Suprapubic skin (tissue), 4 donors: ENCODE results near the gene AATF. TPM values are rescaled to one million over a fixed set of nuclear protein-coding genes. Genes with fewer than 3 reads are reported as not detected.

Source experiments
- DNase-seq, 2 donors: peaks; one replicate each; pipeline ENCODE4 v3.0.0-alpha.2; 2019; ENCODE audit warnings: low spot score in 2 of 2
- H3K27ac ChIP-seq: fragments of 200-600 bp; sonication (generic); one replicate; pipeline ENCODE4 v1.5.1; 2019
- H3K27me3 ChIP-seq: fragments of 200-600 bp; sonication (generic); one replicate; pipeline ENCODE4 v1.5.1; 2019
- H3K36me3 ChIP-seq: fragments of 200-600 bp; sonication (generic); one replicate; pipeline ENCODE4 v1.5.1; 2019
- H3K4me1 ChIP-seq: fragments of 200-600 bp; sonication (generic); one replicate; pipeline ENCODE4 v1.5.1; 2019
- H3K4me3 ChIP-seq: fragments of 200-600 bp; sonication (generic); one replicate; pipeline ENCODE4 v1.5.1; 2019; ENCODE audit warnings: mild to moderate bottlenecking
- H3K9me3 ChIP-seq: fragments of 200-600 bp; sonication (generic); one replicate; pipeline ENCODE4 v1.5.1; 2019
- EP300 ChIP-seq: sonication (generic); formaldehyde crosslinking; IDR thresholded peaks from one replicate; pipeline ENCODE4 v1.6.1; 2017; ENCODE audit warnings: antibody characterized with exemption
- POLR2A ChIP-seq, 2 donors: fragments of 450-650 bp; IDR thresholded peaks; one replicate each; pipeline ENCODE4 v1.6.1; 2017; ENCODE audit warnings: antibody characterized with exemption in 2 of 2, mild to moderate bottlenecking in 2 of 2, moderate library complexity in 2 of 2
- POLR2AphosphoS5 ChIP-seq, 3 donors: sonication (generic); formaldehyde crosslinking; IDR thresholded peaks; one replicate each; pipeline ENCODE4 v1.6.1; 2017; ENCODE audit warnings: antibody characterized with exemption in 3 of 3
- WGBS: methylation state at CpG from one replicate; pipeline ENCODE4 v1.1.5; 2018; 5-methylcytosine and 5-hydroxymethylcytosine counted together
- total RNA-seq, 4 donors: library from RNA; depleted of rRNA; stranded (reverse); fragments of >200 nt; gene quantifications; one replicate each; pipeline ENCODE4 v1.1.0, GENCODE V29; 2016
- TF ChIP-seq, protein P1 (sequence below), 2 donors: fragments of 200-600 bp in 1 of 2; fragments of 450-650 bp in 1 of 2; sonication (generic) in 1 of 2; IDR thresholded peaks; one replicate each; pipeline ENCODE4 v1.5.1; 2016 to 2019; ENCODE audit warnings: antibody characterized with exemption in 2 of 2, mild to moderate bottlenecking in 1 of 2, moderate library complexity in 1 of 2

Gene AATF
- total RNA-seq, 4 donors from 2014 or later = 32.5 to 38.2 (median 36.0) TPM

DNA sequence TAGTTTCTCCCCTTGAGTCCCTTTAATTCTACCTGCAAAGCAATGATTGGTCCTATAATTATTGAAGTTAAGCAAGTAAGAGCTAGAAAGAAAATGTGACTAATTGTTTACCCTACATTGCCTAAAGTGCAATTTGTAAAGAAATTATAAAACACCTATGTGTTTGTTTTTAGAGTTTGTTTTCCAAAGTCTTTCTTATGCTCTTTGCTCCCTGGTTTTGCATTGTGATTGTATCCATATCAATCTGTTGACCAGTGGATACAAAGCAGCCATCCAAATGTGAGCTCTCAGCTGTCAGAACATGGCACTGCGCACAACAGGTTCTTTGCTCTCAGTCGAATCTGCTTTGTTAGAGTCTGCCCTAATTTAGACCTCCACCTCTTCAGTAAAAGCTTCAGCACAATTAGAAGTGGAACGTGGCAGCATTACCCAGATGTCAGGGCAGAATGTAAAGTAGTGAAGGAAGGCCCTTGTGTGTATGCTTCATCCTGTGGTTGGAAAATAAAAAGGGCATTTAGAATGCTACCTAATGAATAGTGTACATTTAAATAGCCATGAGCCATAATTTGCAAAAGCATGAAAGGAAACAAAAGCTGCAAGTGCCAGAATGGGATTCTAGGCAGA is 70.5 kb downstream of the AATF start:
- DNase-seq = no peak
- WGBS = 86% methylated on average over 3 of the region's 3 CpGs

DNA sequence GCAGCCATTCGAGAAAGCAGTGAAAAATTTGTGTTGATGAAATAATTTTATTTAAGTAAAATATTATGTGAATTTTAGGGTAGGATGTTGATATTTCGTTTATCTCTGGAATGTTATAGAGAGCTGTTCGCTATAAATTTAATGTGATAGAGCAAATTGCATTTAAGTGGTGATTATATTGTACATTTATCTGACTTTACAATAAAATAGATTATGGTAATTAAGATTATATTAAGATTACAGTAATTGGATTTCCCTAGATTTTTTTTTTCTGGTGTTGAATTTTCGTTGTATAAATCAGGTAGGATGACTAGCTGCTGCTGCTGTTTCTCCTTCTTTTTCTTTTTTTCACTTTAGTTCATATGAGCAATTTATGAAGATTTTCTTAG is 71.0 kb downstream of the AATF start:
- no peaks in the 10 kb centered on the region for H3K27me3 ChIP-seq
- DNase-seq = no peak
- H3K4me3 ChIP-seq = no peak overlapping the region
- no peak overlapping the region for H3K27ac ChIP-seq
- 95% methylated on average over 4 of the region's 4 CpGs for WGBS
- no peak for TF ChIP-seq POLR2AphosphoS5 (IDR thresholded peaks at IDR 0.05)
- TF ChIP-seq, protein P1, sequence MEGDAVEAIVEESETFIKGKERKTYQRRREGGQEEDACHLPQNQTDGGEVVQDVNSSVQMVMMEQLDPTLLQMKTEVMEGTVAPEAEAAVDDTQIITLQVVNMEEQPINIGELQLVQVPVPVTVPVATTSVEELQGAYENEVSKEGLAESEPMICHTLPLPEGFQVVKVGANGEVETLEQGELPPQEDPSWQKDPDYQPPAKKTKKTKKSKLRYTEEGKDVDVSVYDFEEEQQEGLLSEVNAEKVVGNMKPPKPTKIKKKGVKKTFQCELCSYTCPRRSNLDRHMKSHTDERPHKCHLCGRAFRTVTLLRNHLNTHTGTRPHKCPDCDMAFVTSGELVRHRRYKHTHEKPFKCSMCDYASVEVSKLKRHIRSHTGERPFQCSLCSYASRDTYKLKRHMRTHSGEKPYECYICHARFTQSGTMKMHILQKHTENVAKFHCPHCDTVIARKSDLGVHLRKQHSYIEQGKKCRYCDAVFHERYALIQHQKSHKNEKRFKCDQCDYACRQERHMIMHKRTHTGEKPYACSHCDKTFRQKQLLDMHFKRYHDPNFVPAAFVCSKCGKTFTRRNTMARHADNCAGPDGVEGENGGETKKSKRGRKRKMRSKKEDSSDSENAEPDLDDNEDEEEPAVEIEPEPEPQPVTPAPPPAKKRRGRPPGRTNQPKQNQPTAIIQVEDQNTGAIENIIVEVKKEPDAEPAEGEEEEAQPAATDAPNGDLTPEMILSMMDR (IDR thresholded peaks at IDR 0.05) = no peak
- TF ChIP-seq EP300 = no peak
- peaks cover 31% of the 10 kb centered on the region for H3K36me3 ChIP-seq
- no peaks in the 10 kb centered on the region for H3K9me3 ChIP-seq
- H3K4me1 ChIP-seq = no peaks in the 10 kb centered on the region

More for the DNA sequence above, 70.5 kb downstream of the AATF start:
- H3K27ac ChIP-seq = no peak overlapping the region
- TF ChIP-seq POLR2A (IDR thresholded peaks at IDR 0.05) = no peak
- no peak for TF ChIP-seq EP300
- no peak for TF ChIP-seq POLR2AphosphoS5 (IDR thresholded peaks at IDR 0.05)
- TF ChIP-seq, protein P1 (IDR thresholded peaks at IDR 0.05) = no peak
- H3K4me3 ChIP-seq = no peak overlapping the region
- H3K36me3 ChIP-seq = peaks cover 25% of the 10 kb centered on the region
- H3K9me3 ChIP-seq = no peaks in the 10 kb centered on the region
- no peaks in the 10 kb centered on the region for H3K27me3 ChIP-seq
- H3K4me1 ChIP-seq = no peaks in the 10 kb centered on the region

DNA sequence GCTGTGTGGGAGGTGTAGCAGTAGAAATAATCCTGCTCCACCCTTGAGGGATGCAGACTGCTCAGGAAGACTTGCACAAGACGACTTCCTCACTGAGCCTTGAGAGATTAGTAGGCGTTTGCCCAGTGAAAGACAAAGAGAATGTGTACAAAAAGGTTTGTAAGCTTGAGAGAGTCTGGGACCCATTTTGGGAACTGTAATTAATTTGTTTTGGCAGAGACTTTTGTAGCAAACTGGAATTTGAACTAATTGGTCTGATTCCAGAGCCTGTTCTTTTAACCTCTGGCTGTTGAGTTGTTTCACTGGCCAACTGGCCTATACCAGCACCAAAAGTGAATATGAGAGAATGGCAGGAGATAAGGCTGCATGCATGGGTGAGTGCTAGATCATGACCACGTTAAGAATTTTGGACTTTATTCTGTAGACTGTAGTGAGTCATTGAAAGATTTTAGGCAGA is 75.5 kb downstream of the AATF start:
- Histone ChIP-seq H3K27me3 (no peaks in the 10 kb centered on the region), H3K4me3 (no peak overlapping the region), H3K9me3 (no peaks in the 10 kb centered on the region), H3K27ac (no peak overlapping the region), H3K36me3 (peaks cover 25% of the 10 kb centered on the region), H3K4me1 (no peaks in the 10 kb centered on the region)
- DNase-seq = no peak
- TF ChIP-seq POLR2A (IDR thresholded peaks at IDR 0.05) (no peak), POLR2AphosphoS5 (IDR thresholded peaks at IDR 0.05) (no peak), EP300 (no peak)
- TF ChIP-seq, protein P1 (IDR thresholded peaks at IDR 0.05) = no peak
- 51% methylated on average over 3 of the region's 3 CpGs for WGBS

DNA sequence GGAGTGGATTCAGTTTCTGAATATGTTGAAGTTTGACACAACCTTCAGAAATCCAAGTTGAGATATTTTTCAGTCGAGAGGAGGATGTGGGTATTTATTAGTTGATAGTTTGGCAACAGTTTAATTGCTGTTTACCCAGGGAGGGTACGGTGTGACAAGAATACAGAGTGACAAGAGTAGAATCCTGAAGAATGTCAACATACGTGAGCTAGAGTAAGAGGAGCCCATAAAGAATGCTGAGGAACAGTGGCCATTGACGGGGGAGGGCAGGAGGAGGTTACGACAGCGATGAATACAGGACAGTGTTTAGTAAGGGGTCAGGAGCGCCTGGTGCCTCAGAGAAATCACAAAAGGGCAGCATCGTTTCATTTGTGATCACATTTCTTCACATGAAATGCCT is 76.5 kb downstream of the AATF start:
- TF ChIP-seq, protein P1 (IDR thresholded peaks at IDR 0.05) = no peak
- TF ChIP-seq EP300 (no peak), POLR2A (IDR thresholded peaks at IDR 0.05) (no peak), POLR2AphosphoS5 (IDR thresholded peaks at IDR 0.05) (no peak)
- WGBS = 93% methylated on average over 8 of the region's 8 CpGs
- DNase-seq = no peak
- Histone ChIP-seq H3K27ac (no peak overlapping the region), H3K27me3 (no peaks in the 10 kb centered on the region), H3K36me3 (peaks cover 22% of the 10 kb centered on the region), H3K4me1 (no peaks in the 10 kb centered on the region), H3K4me3 (no peak overlapping the region), H3K9me3 (no peaks in the 10 kb centered on the region)

DNA sequence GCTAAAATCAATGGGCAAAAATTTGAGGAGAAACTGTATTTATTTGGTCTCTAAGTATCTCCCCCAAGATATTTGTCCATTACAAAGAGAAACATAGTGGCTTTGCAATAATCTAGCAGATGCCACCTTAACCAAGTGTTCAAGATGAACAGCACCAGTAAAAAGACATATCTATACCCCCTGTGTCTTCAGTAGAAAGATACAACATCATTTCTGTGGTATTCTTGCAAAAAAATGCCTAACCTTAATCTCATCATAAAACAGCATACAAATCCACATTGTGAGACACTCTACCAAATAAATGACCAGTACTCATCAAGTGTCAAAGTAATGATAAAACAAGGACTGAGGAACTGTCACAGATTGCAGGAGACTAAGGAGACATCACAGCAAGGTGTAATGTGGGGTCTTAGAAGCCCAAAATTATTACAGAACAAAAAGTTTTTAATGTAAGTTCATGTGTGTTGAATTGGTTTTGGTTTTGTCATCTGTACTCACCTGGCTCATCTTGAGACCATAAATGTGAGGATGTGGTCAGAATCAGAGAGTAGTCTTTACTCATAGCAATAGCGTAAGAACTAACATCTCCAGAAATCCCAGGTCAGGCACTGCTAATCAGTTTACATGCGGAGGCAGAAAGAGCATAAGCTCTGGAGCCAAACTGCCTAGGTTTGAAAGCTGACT is 77.2 kb downstream of the AATF start:
- no peak for DNase-seq
- H3K9me3 ChIP-seq = no peaks in the 10 kb centered on the region
- 87% methylated on average over 2 of the region's 2 CpGs for WGBS
- no peaks in the 10 kb centered on the region for H3K27me3 ChIP-seq
- H3K36me3 ChIP-seq = peaks cover 16% of the 10 kb centered on the region
- H3K4me1 ChIP-seq = no peaks in the 10 kb centered on the region
- H3K27ac ChIP-seq = no peak overlapping the region
- TF ChIP-seq POLR2A (IDR thresholded peaks at IDR 0.05) (no peak), EP300 (no peak), POLR2AphosphoS5 (IDR thresholded peaks at IDR 0.05) (no peak)
- TF ChIP-seq, protein P1 (IDR thresholded peaks at IDR 0.05) = no peak
- no peak overlapping the region for H3K4me3 ChIP-seq
